Omental fat pad (tissue), 4 donors: Measurements from ENCODE around the gene DSG3. TPM values are rescaled to one million over a fixed set of nuclear protein-coding genes. Genes with fewer than 3 reads are reported as not detected.
A peak's percentile ranks its signal among the peaks of the same experiment; 100 is the strongest.

Experiments
- ATAC-seq: fragments of 150-250 bp; one replicate; pipeline ENCODE4 v1.9.1; 2016; ENCODE audit warnings: mild to moderate bottlenecking, moderate library complexity; ENCODE audit not compliant: low FRiP score
- DNase-seq: peaks from one replicate; pipeline ENCODE4 v3.0.0-alpha.2; 2019; ENCODE audit warnings: low spot score
- CTCF ChIP-seq, 3 donors: fragments of 450-650 bp; IDR thresholded peaks; one replicate each; pipeline ENCODE4 v1.5.1; 2016 to 2017; ENCODE audit warnings: antibody characterized with exemption in 3 of 3, mild to moderate bottlenecking in 3 of 3, moderate library complexity in 2 of 3
- total RNA-seq, 4 donors: library from RNA; depleted of rRNA; stranded (reverse); fragments of >200 nt; gene quantifications; one replicate each; pipeline ENCODE4 v1.1.0, GENCODE V29; 2016

The DSG3 gene
- total RNA-seq, 4 donors from 2014 or later = not detected

GRCh38 chr18:31497404-31497835, 49.9 kb downstream of the DSG3 start:
- DNase-seq (no peak), ATAC-seq (no peak)
- no peak for TF ChIP-seq CTCF (IDR thresholded peaks at IDR 0.05)

GRCh38 chr18:31497836-31498573, 50.5 kb downstream of the DSG3 start, which contains the start of gene DSG2:
DSG2 (plus strand) TSS chr18:31498177; CDS start chr18:31498252, 75 bp downstream.
- TF ChIP-seq CTCF (IDR thresholded peaks at IDR 0.05) = no peak
- DNase-seq = no peak

GRCh38 chr18:31498574-31499524, 51.3 kb downstream of the DSG3 start:
- no peak for TF ChIP-seq CTCF (IDR thresholded peaks at IDR 0.05)
- no peak for DNase-seq
- ATAC-seq = no peak

More at GRCh38 chr18:31497836-31498573, 50.5 kb downstream of the DSG3 start, which contains the start of gene DSG2:
- peak; percentile 89 for ATAC-seq

GRCh38 chr18:31500051-31500688, 52.6 kb downstream of the DSG3 start:
- no peak for TF ChIP-seq CTCF (IDR thresholded peaks at IDR 0.05)
- DNase-seq (no peak), ATAC-seq (no peak)

GRCh38 chr18:31503011-31503410, 55.5 kb downstream of the DSG3 start:
- no peak for ATAC-seq
- DNase-seq = no peak
- no peak for TF ChIP-seq CTCF (IDR thresholded peaks at IDR 0.05)

GRCh38 chr18:31504455-31505147, 57.1 kb downstream of the DSG3 start:
- no peak for ATAC-seq
- no peak for DNase-seq
- no peak for TF ChIP-seq CTCF (IDR thresholded peaks at IDR 0.05)
